ENCODE data around the gene ELF2.

- TF ChIP-seq CTCF (IDR thresholded peaks at IDR 0.05) = no peak
- no peak for TF ChIP-seq POLR2A (IDR thresholded peaks at IDR 0.05)
- TF ChIP-seq POLR2AphosphoS5 (IDR thresholded peaks at IDR 0.05) = no peak
Measured at GRCh38 chr4:139123910-139124309, 53.1 kb downstream of the ELF2 start.

All from suprapubic skin (tissue), 4 donors.